Stimulated activated CD4-positive, alpha-beta T cell treated with anti-CD3 and anti-CD28 coated beads, Interleukin-2, amount 100 ng/mL, for 4 hours (primary cell): ENCODE results near the gene DNAJC16.

ENCODE experiments used
- DNase-seq: peaks from one replicate; pipeline ENCODE4 v3.0.0-alpha.2; 2020; ENCODE audit warnings: low read depth

The DNAJC16 gene

GRCh38 chr1:15620902-15621682 is 94.4 kb downstream of the DNAJC16 start:
- DNase-seq: no peak

- DNase-seq: no peak
Observed at GRCh38 chr1:15621975-15622374, 95.3 kb downstream of the DNAJC16 start.

GRCh38 chr1:15622712-15623373 is 96.2 kb downstream of the DNAJC16 start:
- DNase-seq: no peak

- no peak for DNase-seq
Observed at GRCh38 chr1:15623435-15623834, 96.8 kb downstream of the DNAJC16 start.

- DNase-seq: no peak
Observed at GRCh38 chr1:15624133-15624714, 97.6 kb downstream of the DNAJC16 start.

GRCh38 chr1:15625056-15625917 is 98.6 kb downstream of the DNAJC16 start:
- DNase-seq: no peak
